ENCODE results near the gene SLC24A3.

SLC24A3 gene

GRCh38 chr20:19411811-19412210 lies 199.4 kb downstream of the SLC24A3 start:
- no peak for DNase-seq (ENCODE audit: low read depth)
- TF ChIP-seq CTCF (IDR thresholded peaks at IDR 0.05; ENCODE audit: low read depth, low read length, missing control alignments), result no peak
- no peak overlapping the region for H3K4me3 ChIP-seq (ENCODE audit: low read depth, low read length)
- in situ Hi-C loops (cut with HindIII; ENCODE audit: low sequenced_read_pairs), result no loop called here

- no peak for TF ChIP-seq CTCF (IDR thresholded peaks at IDR 0.05; ENCODE audit: low read depth, low read length, missing control alignments)
- DNase-seq (ENCODE audit: low read depth), result no peak
- no peak overlapping the region for H3K4me3 ChIP-seq (ENCODE audit: low read depth, low read length)
- in situ Hi-C loops (cut with HindIII; ENCODE audit: low sequenced_read_pairs), result no loop called here
These were observed 199.8 kb downstream of the SLC24A3 start for GRCh38 chr20:19412254-19412653.

- in situ Hi-C loops (cut with HindIII; ENCODE audit: low sequenced_read_pairs), result no loop called here
- no peak for DNase-seq (ENCODE audit: low read depth)
- no peak overlapping the region for H3K4me3 ChIP-seq (ENCODE audit: low read depth, low read length)
- TF ChIP-seq CTCF (IDR thresholded peaks at IDR 0.05; ENCODE audit: low read depth, low read length, missing control alignments), result no peak
These were observed 202.2 kb downstream of the SLC24A3 start for GRCh38 chr20:19414600-19414999.

GRCh38 chr20:19415786-19416185 lies 203.3 kb downstream of the SLC24A3 start:
- no peak for TF ChIP-seq CTCF (IDR thresholded peaks at IDR 0.05; ENCODE audit: low read depth, low read length, missing control alignments)
- H3K4me3 ChIP-seq (ENCODE audit: low read depth, low read length), result no peak overlapping the region
- no peak for DNase-seq (ENCODE audit: low read depth)
- in situ Hi-C loops (cut with HindIII; ENCODE audit: low sequenced_read_pairs), result no loop called here

GRCh38 chr20:19416627-19417026 lies 204.2 kb downstream of the SLC24A3 start:
- in situ Hi-C loops (cut with HindIII; ENCODE audit: low sequenced_read_pairs), result no loop called here
- no peak for DNase-seq (ENCODE audit: low read depth)
- TF ChIP-seq CTCF (IDR thresholded peaks at IDR 0.05; ENCODE audit: low read depth, low read length, missing control alignments), result no peak
- H3K4me3 ChIP-seq (ENCODE audit: low read depth, low read length), result no peak overlapping the region

- TF ChIP-seq CTCF (IDR thresholded peaks at IDR 0.05; ENCODE audit: low read depth, low read length, missing control alignments), result no peak
- H3K4me3 ChIP-seq (ENCODE audit: low read depth, low read length), result no peak overlapping the region
- in situ Hi-C loops (cut with HindIII; ENCODE audit: low sequenced_read_pairs), result no loop called here
- DNase-seq (ENCODE audit: low read depth), result no peak
These were observed 207.0 kb downstream of the SLC24A3 start for GRCh38 chr20:19419396-19419795.
